Measurements from ENCODE around the gene PAPSS2.
"Not testable (repeated sequence)": the region's sequence is repeated elsewhere in the genome, so short reads cannot be mapped to it uniquely, and the experiment has no call there.

- TF ChIP-seq, protein P1, sequence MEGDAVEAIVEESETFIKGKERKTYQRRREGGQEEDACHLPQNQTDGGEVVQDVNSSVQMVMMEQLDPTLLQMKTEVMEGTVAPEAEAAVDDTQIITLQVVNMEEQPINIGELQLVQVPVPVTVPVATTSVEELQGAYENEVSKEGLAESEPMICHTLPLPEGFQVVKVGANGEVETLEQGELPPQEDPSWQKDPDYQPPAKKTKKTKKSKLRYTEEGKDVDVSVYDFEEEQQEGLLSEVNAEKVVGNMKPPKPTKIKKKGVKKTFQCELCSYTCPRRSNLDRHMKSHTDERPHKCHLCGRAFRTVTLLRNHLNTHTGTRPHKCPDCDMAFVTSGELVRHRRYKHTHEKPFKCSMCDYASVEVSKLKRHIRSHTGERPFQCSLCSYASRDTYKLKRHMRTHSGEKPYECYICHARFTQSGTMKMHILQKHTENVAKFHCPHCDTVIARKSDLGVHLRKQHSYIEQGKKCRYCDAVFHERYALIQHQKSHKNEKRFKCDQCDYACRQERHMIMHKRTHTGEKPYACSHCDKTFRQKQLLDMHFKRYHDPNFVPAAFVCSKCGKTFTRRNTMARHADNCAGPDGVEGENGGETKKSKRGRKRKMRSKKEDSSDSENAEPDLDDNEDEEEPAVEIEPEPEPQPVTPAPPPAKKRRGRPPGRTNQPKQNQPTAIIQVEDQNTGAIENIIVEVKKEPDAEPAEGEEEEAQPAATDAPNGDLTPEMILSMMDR (IDR thresholded peaks at IDR 0.05; ENCODE audit: extremely low read depth in 1 of 2, insufficient read depth in 1 of 2, low read depth in 1 of 2, low read length in 2 of 2), result not testable (repeated sequence)
- not testable (repeated sequence) for TF ChIP-seq POLR2A, MYC (IDR thresholded peaks at IDR 0.05; ENCODE audit: low read depth, low read length)
Measured at GRCh38 chr10:87742992-87743610, 83.4 kb downstream of the PAPSS2 start.

Measured in endothelial cell of umbilical vein (primary cell).